GM18873 (cell line): ENCODE measurements around the gene GRHPR.
"Not testable (repeated sequence)": the region's sequence is repeated elsewhere in the genome, so short reads cannot be mapped to it uniquely, and the experiment has no call there.

Experiments
- ATAC-seq: cut with Tn5 transposase; IDR thresholded peaks from one replicate; pipeline ENCODE4 v1.9.1; 2021; ENCODE audit warnings: mild to moderate bottlenecking, moderate library complexity, moderate number of reproducible peaks; ENCODE audit not compliant: unreplicated experiment, low FRiP score

GRHPR gene

DNA sequence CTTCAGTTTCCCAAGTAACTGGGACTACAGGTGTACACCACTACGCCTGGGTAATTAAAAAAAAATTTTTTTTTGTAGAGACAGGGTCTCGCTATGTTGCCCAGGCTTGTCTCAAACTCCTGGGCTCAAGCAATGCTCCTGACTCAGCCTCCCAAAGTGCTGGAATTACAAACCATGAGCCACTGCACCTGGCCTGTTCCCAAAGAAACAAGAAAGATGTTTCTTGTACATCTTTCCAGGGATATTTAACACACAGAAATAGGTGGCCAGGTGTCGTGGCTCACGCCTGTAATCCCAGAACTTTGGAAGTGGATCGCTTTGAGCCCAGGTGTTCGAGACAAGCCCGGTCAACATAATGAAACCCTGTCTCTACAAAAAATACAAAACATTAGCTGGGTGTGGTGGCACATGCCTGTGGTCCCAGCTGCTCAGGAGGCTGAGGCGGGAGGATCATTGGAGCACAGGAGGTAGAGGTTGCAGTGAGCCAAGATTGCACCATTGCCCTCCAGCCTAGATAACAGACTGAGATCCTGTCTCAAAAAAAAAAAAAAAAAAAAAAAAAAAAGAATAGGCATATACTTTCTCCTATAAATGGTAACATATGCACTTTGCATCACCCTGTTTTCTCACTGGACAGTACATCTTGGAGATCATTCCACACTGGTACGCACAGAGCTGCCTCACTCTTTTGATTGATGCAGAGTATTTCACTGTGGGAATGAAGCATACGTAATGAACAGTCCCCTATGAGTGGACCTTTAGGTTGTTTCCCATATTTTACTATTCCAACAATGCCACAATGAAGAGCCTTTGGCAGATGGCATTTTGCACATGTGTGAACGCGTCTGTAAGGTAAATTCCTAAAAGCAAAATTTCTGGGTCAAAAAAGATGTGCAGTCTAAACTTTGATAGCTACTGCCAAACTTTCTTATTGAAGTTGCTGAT is 2.0 kb upstream of the GRHPR start:
- ATAC-seq, result no peak

DNA sequence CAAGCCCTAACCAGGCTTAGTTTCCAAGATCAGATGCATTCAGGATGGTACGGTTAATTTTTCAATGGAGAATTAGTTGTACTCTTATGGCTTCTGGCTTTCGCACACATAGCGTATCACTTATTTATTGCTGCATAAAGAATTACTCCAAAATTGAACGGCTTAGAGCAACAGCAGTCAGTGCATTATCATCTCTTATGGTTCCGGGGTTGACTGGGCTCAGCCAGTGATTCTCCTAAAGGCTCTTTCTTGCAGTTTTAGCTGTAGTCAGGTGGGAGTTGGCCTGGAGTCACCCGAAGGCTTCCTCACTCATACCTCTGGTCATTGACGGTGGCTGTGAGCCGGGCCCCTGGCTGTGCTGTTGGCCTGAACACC is 595 bp upstream of the GRHPR start:
- ATAC-seq, result no peak

DNA sequence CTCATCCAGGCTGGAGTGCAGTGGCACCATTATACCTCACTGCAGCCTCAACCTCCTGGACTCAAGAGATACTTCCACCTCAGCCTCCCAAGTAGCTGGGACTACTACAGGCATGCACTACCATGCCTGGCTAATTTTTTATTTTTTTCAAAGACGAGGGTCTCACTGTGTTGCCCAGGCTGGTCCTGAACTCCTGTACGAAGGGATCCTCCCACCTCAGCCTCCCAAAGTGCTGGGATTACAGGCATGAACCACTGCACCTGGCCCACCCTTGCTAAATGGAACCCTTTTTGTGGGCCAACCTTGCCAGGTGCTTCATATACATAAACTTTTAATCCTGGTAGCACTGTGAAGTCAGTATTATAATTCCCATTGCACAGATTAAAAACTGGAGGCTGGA is 1.0 kb downstream of the GRHPR start:
- no peak for ATAC-seq

DNA sequence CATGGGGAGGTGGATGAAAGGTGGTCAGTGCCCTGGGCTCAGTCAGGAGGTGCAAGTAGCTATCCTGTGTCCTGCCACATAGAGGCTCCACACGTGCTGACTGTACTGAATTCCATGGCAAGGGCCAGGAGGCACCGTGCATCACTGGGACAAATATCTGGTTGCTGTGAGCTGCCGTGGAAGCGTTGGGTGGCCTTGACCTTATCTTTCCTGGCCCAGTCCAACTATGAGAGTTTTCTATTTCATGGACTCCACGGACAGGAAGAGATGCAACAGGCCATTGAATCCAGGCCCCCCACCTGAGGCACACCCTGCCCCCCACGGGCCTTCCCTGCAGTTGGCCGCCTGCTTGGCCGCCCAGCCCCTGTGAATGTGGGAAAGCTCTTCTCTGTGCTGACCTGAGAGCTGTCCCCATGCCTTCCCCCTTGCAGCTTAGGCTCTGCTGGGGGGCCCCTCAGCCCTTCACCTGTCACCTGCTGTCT is 1.7 kb downstream of the GRHPR start:
- no peak for ATAC-seq

DNA sequence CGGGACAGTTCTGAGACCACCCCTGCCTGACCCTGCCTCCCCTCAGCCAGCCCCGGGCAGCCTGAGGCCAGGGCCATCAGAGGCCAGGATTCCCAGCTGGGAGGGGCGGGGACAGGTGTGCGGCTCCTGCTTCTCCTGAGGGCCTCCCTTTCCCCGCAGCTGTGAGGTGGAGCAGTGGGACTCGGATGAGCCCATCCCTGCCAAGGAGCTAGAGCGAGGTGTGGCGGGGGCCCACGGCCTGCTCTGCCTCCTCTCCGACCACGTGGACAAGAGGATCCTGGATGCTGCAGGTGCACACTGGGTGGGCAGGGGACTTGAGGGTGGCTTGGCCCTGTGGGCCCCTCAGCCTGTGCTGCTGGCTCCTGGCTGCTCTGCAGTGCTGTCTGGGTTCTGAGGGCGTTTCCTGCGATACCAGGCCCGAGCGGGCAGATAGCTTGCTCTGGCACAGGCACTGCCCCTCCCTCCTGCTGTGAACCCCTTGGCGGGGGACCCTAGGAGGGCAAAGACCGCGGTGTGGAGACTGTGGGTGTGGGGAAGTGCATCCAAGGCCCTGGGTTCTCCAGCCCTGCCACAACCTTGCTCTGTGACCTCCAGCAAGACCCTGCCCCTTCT is 2.3 kb downstream of the GRHPR start:
- ATAC-seq, result no peak

DNA sequence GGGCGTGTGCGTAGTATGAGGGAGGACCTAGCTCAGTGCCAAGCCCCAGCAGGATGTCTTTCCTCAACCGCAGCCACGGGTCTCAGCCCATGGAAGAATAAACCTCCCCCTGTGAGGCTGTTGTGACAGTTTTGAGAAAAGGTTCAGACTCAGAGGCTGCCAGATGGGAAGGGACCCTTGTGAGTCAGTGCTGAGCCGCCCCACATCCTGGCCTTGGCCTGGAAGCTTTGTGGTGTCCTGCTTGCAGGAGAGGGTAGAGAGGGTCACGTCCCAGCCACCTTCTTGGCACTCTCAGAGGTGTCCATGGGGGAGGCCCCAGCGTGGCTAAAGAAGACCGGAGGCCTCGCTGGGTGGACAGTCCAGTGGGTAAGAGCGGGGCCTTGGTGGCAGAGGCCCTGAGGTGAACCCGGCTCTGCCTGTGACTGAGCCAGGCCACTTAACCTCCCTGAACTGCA is 2.8 kb downstream of the GRHPR start:
- no peak for ATAC-seq

DNA sequence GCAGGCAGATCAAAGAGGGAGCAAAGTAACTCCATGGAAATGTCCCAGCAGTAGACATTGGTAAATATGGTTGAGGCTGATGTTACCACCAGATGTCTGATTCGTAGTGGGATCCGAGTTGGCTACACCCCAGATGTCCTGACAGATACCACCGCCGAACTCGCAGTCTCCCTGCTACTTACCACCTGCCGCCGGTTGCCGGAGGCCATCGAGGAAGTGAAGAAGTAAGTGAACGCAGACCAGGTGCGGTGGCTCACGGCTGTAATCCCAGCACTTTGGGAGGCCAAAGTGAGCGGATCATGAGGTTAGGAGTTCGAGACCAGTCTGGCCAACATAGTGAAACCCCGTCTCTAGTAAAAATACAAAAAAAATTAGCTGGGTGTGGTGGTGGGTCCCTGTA is 3.9 kb downstream of the GRHPR start:
- ATAC-seq, result not testable (repeated sequence)

DNA sequence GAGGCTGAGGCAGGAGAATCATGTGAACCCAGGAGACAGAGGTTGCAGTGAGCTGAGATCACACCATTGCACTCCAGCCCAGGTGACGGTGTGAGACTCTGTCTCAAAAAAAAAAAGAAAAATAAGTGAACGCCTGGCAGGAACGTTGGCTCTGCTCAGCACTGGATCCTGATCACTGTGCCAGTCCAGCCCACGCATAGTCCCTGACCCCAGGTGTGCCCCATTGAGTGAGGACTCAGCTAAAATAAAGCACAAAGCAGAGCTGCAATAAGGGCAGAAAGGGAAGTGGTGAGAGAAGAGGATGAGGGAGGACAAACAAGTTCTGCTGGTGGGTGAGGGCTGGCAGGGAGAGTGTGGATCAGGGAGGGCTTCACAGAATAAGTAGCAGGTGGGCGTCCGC is 4.3 kb downstream of the GRHPR start:
- no peak for ATAC-seq

DNA sequence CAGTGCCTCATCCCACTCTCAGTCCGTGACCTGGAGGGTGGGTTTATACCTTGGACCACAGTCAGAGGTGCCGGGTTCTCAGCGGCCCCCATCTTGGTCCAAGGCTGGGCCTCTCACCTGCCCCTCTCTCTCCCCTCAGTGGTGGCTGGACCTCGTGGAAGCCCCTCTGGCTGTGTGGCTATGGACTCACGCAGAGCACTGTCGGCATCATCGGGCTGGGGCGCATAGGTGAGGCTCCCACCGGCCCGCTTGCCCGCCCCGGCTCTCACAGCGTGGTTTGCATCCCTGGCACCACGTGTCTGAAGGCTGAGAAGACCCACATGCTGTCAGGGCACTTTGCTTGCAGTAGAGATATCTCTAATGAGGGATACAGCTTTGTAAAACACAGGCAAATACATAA is 5.8 kb downstream of the GRHPR start:
- ATAC-seq, result no peak

DNA sequence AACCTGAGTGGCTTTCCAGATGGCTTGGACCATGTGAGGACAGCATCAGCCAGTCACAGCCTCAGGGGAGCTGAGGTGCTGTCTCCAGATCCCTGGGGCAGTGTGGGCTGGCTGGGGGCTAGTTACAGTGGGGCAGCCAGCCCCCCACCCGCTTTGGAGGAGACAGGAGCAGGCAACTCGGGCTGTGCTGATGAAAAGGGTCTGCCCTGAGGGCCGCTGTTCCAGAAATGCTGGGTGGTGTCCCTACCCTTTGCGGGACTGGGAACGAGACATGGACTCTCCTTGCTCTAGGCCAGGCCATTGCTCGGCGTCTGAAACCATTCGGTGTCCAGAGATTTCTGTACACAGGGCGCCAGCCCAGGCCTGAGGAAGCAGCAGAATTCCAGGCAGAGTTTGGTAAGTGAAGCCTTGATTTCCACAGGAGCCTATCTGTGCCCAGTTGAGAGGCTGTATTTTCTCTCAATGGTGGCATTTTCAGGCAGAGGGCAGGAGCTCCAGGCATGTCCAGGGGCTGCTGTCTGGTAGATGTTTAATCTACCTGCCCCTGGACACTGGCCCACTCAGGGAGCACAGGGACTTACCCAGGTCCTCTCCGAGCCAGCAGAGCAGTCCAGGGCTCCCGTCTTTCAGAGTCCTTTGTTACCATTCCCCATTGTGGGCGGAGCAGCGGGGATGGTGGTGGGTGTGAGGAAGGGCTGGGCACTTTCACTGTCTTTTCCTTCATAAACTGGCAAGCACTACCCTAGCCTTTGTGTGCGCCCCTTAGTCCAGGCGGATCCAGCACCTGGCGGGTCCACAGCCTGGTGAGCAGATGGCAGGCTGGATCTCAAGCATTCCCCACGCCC is 7.2 kb downstream of the GRHPR start:
- no peak for ATAC-seq

DNA sequence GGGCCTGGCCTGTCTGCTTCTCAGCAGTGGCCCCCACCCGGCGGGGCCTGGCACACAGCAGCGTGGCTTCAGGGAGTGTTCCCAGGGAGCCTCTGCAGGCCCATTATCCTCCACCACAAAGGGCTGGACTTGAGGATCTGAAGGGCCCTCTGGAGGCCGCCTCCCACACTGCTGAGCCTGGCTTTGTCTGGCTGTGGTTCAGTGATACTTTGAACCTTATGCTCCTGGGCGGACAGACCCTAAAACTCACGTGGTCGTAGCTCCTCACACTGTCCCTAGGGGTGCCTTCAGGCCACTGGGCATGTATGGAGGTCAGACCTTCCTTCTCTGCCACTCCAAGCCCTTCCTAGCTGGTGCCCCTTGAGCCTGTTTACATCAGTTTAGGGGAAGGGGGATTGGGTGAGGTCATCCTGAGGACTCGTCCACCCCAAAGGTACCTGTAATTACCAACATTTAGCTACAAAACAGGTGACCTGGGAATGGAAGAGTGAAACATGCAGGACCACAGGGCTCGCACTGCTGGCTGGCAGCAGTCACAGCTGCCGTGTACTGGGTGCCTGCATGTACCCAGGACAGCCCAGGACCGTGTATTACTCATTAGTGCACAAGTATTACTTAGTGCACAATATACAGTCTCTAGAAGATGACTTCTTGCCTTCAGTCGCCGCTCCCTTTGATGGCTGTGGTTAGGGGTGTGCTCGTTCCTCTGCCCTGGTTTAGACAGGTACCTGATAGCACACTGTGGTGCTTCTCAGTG is 8.5 kb downstream of the GRHPR start:
- no peak for ATAC-seq

DNA sequence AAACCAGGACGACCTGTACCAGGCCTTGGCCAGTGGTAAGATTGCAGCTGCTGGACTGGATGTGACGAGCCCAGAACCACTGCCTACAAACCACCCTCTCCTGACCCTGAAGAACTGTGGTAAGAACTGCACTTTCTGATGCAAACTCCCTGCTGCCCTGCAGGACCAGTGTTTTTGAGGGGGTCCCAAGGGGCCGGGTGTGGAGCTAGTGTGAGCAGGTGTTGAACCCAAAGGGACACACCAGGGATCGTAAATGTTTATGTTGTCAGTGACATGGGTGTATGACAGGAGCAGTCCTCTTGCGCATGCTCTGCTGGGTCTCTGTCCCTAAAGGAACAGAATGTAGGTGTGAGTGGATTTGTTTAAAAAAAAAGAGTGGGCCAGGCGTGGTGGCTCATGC is 9.5 kb downstream of the GRHPR start:
- ATAC-seq, result no peak

DNA sequence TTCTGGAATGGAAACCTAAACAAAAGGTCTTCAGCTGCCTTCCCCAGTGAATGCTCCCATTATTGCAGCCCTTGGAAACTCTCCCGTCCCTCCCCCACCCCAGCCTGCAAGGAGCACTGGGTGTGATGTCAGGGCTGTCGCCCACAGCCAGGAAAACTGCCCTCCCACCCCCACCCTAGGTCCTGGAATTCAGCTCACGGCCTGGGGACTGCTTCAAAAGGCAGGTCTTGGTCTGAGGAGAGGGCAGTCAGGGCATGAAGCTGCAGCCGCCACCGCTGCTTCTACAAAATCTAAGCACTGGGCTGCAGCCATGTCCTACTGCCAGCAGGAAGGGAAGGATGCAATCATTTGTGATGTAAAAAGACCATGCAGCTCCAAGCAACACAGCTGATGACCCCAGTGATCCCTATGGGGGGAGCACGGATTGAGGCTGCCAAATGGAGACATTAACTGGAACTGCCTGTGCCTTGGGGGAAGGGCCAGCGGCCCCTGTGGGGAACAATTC is 11.4 kb downstream of the GRHPR start:
- no peak for ATAC-seq

DNA sequence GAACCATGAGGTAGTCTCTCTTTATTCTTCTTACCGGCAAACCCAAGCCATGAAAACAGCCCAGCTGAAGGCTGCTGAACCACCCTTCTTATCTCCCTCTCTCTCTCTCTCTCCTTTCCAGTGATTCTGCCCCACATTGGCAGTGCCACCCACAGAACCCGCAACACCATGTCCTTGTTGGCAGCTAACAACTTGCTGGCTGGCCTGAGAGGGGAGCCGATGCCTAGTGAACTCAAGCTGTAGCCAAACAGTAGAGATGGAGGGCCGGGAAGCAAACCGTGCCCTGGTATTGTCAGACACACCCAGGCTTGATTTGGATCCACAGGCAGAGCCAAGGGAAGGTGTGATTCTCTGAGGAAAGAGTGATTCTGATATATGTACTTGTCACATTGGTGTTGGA is 14.0 kb downstream of the GRHPR start:
- ATAC-seq, result no peak

DNA sequence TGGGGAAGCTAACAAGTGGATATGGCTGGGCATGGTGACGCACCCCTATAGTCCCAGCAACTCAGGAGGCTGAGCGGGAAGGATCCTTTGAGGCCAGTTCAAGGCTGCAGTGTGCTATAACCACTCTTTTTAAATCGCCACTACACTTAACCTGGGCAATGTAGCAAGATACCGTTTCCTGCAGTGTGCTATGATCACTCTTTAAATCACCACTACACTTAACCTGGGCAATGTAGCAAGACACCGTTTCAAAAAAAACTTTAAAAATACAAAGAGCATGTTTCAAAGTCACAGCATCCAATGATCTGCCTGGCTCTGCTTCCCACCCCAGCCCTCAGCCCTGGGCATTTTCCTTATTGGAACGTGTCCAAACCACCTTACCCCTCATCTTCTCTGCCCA is 14.5 kb downstream of the GRHPR start:
- ATAC-seq, result no peak

DNA sequence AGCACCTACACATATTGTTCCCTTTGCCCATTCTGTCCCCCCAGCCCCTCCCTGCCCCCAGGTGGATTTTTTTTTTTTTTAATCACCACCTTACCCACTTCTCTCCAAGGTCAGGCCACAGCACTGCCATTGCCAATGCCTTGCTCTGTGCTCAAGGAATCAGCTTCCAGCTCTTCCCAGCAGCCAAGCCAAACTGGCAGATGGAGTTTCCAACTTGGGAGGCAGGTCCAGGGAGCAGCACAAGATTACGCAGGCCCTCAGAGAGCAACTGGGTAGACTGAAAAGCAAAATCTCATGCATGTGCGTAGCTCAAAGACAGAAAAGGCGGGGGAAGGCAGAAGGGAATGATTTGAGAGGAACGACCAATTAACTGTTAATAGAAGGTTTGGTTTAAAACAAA is 15.1 kb downstream of the GRHPR start:
- ATAC-seq, result no peak

DNA sequence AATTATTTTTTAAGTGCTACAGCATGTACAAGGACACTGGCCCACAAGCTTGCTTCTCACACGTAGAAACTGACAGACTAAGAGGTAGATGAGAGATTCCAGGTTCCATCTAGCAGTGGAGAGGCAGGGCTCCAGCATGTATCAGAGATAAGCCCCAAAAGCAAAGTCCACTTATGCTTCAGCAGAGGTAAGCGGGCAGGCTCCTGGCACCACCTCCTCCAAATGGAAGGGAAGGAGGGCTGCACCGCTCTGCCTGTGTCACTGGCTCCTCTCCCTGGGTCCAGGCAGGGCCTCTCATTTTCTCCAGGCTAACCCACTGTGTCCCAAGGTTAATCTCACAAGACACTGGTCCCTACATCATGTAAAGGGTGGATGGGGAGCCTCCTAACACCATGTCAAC is 15.9 kb downstream of the GRHPR start:
- no peak for ATAC-seq

DNA sequence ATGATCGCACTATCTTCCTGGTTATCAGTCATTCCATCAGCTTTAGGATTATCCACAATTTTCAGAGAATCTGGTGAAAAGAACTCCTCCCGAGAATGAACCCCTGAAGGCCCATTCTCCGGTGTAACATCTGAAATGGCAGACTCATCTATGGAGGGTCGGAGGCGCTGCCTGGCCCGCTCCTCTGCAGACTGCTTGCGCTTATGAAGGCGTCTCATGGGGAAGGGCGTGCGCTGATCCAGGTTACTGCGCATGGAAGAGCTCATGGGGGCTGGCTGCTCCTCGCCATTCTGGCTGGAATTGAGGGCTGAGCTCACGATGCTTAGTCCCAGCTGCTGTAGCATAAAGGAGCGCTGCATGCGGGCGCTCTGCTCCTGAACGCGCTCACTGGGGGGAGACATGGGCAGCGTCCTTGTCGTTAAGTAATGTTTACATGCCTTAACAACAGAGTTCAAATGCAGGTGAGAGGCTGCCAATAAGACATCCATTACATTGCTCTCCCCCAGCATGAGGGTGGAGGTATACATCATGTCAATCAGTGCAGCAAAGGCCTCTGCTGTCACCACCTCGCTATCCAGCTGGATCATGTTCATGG is 19.4 kb downstream of the GRHPR start:
- ATAC-seq, result no peak

DNA sequence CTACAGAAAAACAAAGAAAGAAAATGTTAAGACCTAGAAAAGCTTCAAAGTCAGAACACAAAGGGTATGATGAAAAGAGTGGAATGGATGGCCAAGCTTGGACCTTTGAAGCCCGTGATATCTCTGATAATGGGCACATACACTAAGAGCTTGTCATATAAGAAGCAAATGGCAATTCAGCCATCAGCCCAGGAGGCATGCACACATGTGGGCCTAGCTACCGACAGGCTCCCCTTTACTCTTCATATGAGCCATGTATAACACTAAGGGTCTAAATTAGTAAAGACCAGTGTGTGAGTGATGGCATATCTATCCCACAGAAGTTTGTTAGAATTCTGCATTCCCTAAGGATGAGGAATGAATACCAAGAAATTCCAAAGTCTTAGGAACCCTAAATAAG is 20.1 kb downstream of the GRHPR start:
- no peak for ATAC-seq

DNA sequence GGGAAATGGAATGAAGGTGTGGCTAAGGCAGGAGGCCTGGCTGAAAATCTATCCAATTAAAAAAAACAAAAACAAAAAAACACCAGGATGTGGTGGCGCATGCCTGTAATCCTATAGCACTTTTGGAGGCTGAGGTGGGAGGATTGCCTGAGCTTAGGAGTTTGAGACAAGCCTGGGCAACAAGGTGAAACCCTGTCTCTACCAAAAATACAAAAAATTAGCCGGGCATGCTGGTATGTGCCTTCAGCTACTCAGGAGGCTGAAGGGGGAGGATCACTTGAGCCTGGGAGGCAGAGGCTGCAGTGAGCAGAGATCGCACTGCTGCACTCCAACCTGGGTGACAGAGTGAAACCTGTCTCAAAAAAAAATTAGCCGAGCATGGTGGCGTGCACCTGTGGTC is 21.1 kb downstream of the GRHPR start:
- no peak for ATAC-seq
